Endodermal cell (in vitro differentiated cells): Measurements from ENCODE around the gene CEP83. TPM values are rescaled to one million over a fixed set of nuclear protein-coding genes. Genes with fewer than 3 reads are reported as not detected.

Source experiments
- DNase-seq: peaks from one replicate; pipeline ENCODE4 v3.0.0-alpha.2; 2017
- H3K27ac ChIP-seq: 2 replicates; pipeline ENCODE4 v1.5.1; 2013; ENCODE audit warnings: mild to moderate bottlenecking, low read depth, low read length, moderate library complexity
- H3K27me3 ChIP-seq: 2 replicates; pipeline ENCODE4 v1.6.1; 2013; ENCODE audit warnings: mild to moderate bottlenecking, low read length, moderate library complexity; ENCODE audit not compliant: insufficient read depth, control insufficient read depth, poor library complexity, severe bottlenecking
- H3K36me3 ChIP-seq: 2 replicates; pipeline ENCODE4 v1.7.0; 2013; ENCODE audit warnings: mild to moderate bottlenecking, low read length, moderate library complexity; ENCODE audit not compliant: control insufficient read depth, insufficient read depth
- H3K4me1 ChIP-seq: one replicate; pipeline ENCODE4 v1.7.0; 2013; ENCODE audit warnings: low read length; ENCODE audit not compliant: control insufficient read depth, insufficient read depth
- H3K4me3 ChIP-seq: 2 replicates; pipeline ENCODE4 v1.5.1; 2013; ENCODE audit warnings: mild to moderate bottlenecking, low read length, moderate library complexity
- H3K9ac ChIP-seq: 2 replicates; pipeline ENCODE4 v1.6.1; 2013; ENCODE audit warnings: mild to moderate bottlenecking, low read length, moderate library complexity; ENCODE audit not compliant: poor library complexity, severe bottlenecking; ENCODE audit errors: extremely low read depth
- H3K9me3 ChIP-seq: 2 replicates; pipeline ENCODE4 v1.6.1; 2013; ENCODE audit warnings: mild to moderate bottlenecking, low read length, moderate library complexity; ENCODE audit not compliant: control insufficient read depth
- H3K27ac Mint-ChIP-seq: 2 replicates; pipeline ENCODE4 v1.8.0; 2020; ENCODE audit warnings: mixed read lengths
- H3K27me3 Mint-ChIP-seq: 2 replicates; pipeline ENCODE4 v1.8.0; 2021; ENCODE audit warnings: mild to moderate bottlenecking, mixed read lengths; ENCODE audit not compliant: insufficient read depth
- H3K36me3 Mint-ChIP-seq: 2 replicates; pipeline ENCODE4 v1.8.0; 2020; ENCODE audit warnings: low read depth, mixed read lengths
- H3K4me1 Mint-ChIP-seq: 2 replicates; pipeline ENCODE4 v1.8.0; 2020; ENCODE audit warnings: mixed read lengths
- H3K4me3 Mint-ChIP-seq: 2 replicates; pipeline ENCODE4 v1.8.0; 2020; ENCODE audit warnings: mild to moderate bottlenecking, moderate library complexity, mixed read lengths
- H3K9me3 Mint-ChIP-seq: 2 replicates; pipeline ENCODE4 v1.8.0; 2020; ENCODE audit warnings: mild to moderate bottlenecking, mixed read lengths
- CTCF ChIP-seq: fragments of 200-600 bp; sonication (generic); conservative IDR thresholded peaks from 2 replicates; pipeline ENCODE4 v1.5.0; 2021; ENCODE audit warnings: antibody characterized with exemption, mild to moderate bottlenecking
- WGBS, 2 experiments: methylation state at CpG; one replicate each; pipeline versions ENCODE4 v1.1.5 to v1.1.7; 2013; ENCODE audit warnings: missing lambda C conversion rate in 2 of 2, mixed read lengths in 1 of 2; ENCODE audit not compliant: insufficient coverage in 1 of 2, insufficient read length in 1 of 2; 5-methylcytosine and 5-hydroxymethylcytosine counted together
- total RNA-seq, 2 donors: library from RNA; stranded (reverse); fragmentation: NEBNext Ultra II Directional in 1 of 2; extraction: Animal tissue kit (Norgen Biotek cat#: 25700) in 1 of 2; gene quantifications; 2 replicates in 1 of 2; 3 replicates in 1 of 2; pipeline ENCODE4 v1.2.1, GENCODE V29; 2021

The CEP83 gene
- total RNA-seq, 2 donors from 2014 or later = 28.6 to 36.3 TPM

- 88 to 97% methylated on average over 4 to 5 of the region's 5 CpGs for WGBS, 2 experiments
- no peak for DNase-seq
- H3K36me3 Mint-ChIP-seq = peaks cover 9% of the 10 kb centered on the region
- H3K4me3 Mint-ChIP-seq = no peak overlapping the region
- no peak overlapping the region for H3K4me3 ChIP-seq
- H3K9me3 ChIP-seq = no peaks in the 10 kb centered on the region
- H3K36me3 ChIP-seq = peaks cover 3% of the 10 kb centered on the region
- H3K4me1 ChIP-seq = peaks cover 2% of the 10 kb centered on the region
- no peak overlapping the region for H3K27ac Mint-ChIP-seq
- peaks cover 15% of the 10 kb centered on the region for H3K4me1 Mint-ChIP-seq
- H3K27me3 ChIP-seq = no peaks in the 10 kb centered on the region
- H3K27ac ChIP-seq = no peak overlapping the region
- H3K9ac ChIP-seq = no peak overlapping the region
- no peaks in the 10 kb centered on the region for H3K9me3 Mint-ChIP-seq
- no peak for TF ChIP-seq CTCF
- H3K27me3 Mint-ChIP-seq = no peaks in the 10 kb centered on the region
These were observed 123.3 kb downstream of the CEP83 start for GRCh38 chr12:94336211-94336925.

GRCh38 chr12:94333396-94333795 is 126.3 kb downstream of the CEP83 start:
- no peak overlapping the region for H3K4me3 ChIP-seq
- peaks cover 21% of the 10 kb centered on the region for H3K36me3 Mint-ChIP-seq
- H3K27me3 ChIP-seq = no peaks in the 10 kb centered on the region
- no peak for DNase-seq
- 99 to 100% methylated on average over 2 to 3 of the region's 3 CpGs for WGBS, 2 experiments
- H3K27me3 Mint-ChIP-seq = no peaks in the 10 kb centered on the region
- H3K36me3 ChIP-seq = peaks cover 15% of the 10 kb centered on the region
- H3K4me1 Mint-ChIP-seq = peaks cover 14% of the 10 kb centered on the region
- peaks cover 2% of the 10 kb centered on the region for H3K4me1 ChIP-seq
- TF ChIP-seq CTCF = no peak
- H3K9me3 ChIP-seq = no peaks in the 10 kb centered on the region
- no peak overlapping the region for H3K27ac Mint-ChIP-seq
- no peak overlapping the region for H3K9ac ChIP-seq
- H3K9me3 Mint-ChIP-seq = no peaks in the 10 kb centered on the region
- no peak overlapping the region for H3K4me3 Mint-ChIP-seq
- H3K27ac ChIP-seq = no peak overlapping the region

- peak; percentile 12 for TF ChIP-seq CTCF
- WGBS, 2 experiments = 84% methylated on average over 1 of the region's 1 CpG; no CpG with 5 or more reads in 1 of the 2 experiments
- H3K4me1 ChIP-seq = no peaks in the 10 kb centered on the region
- H3K9me3 ChIP-seq = no peaks in the 10 kb centered on the region
- H3K9ac ChIP-seq = no peak overlapping the region
- Mint-ChIP-seq H3K9me3 (no peaks in the 10 kb centered on the region), H3K4me3 (no peak overlapping the region), H3K27me3 (no peaks in the 10 kb centered on the region), H3K4me1 (peaks cover 8% of the 10 kb centered on the region), H3K36me3 (peaks cover 36% of the 10 kb centered on the region), H3K27ac (no peak overlapping the region)
- DNase-seq = no peak
- H3K36me3 ChIP-seq = peaks cover 29% of the 10 kb centered on the region
- no peak overlapping the region for H3K27ac ChIP-seq
- H3K4me3 ChIP-seq = no peak overlapping the region
- H3K27me3 ChIP-seq = no peaks in the 10 kb centered on the region
These were observed 130.3 kb downstream of the CEP83 start for GRCh38 chr12:94329366-94329765.
